GM13976 (cell line): ENCODE data around the gene HPD.
"Not testable (repeated sequence)": the region's sequence is repeated elsewhere in the genome, so short reads cannot be mapped to it uniquely, and the experiment has no call there.

Source experiments
- DNase-seq: peaks from one replicate; pipeline ENCODE4 v3.0.0; 2012; ENCODE audit warnings: low spot score
- in situ Hi-C: fragments of 300-500 bp; cut with MboI; formaldehyde crosslinking; loops from one replicate; pipeline ENCODE4 v1.12.0; 2022; ENCODE audit warnings: low sequenced_read_pairs, mixed read lengths, inconsistent platforms; ENCODE audit not compliant: unreplicated experiment
- TF ChIP-seq, protein P1 (sequence below): IDR thresholded peaks from 2 replicates; pipeline ENCODE4 v1.5.1; 2012; ENCODE audit warnings: borderline replicate concordance, mild to moderate bottlenecking; ENCODE audit not compliant: insufficient read depth; ENCODE audit errors: extremely low read depth, missing control alignments, control extremely low read depth

The HPD gene

DNA sequence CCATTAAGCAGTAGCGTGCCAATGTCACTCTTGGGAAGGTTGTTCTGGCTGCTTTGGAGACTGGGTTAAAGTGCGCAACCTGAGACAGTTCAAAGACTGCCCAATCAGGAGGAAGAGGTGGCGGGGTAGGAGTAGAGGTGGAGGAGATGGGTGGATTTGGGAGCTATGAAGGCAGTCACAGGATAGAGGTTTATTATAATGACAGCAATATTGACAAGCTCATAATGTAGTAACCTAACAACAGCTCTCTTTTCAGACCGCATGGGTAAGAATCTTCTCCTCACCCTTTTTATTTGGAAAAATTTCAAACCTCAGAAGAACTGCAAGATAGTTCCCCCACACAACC is 24.6 kb upstream of the HPD start:
- DNase-seq = no peak
- TF ChIP-seq, protein P1, sequence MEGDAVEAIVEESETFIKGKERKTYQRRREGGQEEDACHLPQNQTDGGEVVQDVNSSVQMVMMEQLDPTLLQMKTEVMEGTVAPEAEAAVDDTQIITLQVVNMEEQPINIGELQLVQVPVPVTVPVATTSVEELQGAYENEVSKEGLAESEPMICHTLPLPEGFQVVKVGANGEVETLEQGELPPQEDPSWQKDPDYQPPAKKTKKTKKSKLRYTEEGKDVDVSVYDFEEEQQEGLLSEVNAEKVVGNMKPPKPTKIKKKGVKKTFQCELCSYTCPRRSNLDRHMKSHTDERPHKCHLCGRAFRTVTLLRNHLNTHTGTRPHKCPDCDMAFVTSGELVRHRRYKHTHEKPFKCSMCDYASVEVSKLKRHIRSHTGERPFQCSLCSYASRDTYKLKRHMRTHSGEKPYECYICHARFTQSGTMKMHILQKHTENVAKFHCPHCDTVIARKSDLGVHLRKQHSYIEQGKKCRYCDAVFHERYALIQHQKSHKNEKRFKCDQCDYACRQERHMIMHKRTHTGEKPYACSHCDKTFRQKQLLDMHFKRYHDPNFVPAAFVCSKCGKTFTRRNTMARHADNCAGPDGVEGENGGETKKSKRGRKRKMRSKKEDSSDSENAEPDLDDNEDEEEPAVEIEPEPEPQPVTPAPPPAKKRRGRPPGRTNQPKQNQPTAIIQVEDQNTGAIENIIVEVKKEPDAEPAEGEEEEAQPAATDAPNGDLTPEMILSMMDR = no peak
- in situ Hi-C loops = no loop called here

DNA sequence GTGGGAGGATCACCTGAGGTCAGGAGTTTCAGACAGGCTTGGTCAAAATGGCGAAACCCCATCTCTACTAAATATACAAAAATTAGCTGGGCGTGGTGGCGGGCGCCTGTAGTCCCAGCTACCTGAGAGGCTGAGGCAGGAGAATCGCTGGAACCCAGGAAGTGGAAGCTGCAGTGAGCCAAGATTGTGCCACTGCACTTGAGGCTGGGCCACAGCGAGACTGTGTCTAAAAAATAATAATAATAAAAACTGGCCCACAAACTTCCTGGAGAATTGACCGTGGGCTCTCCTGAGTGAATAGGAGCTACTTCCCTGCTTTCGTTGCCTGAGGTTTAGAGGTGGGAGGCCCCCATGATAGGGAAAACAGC is 17.4 kb upstream of the HPD start:
- in situ Hi-C loops, DNase-seq: not testable (repeated sequence)

GRCh38 chr12:121875582-121875981 is 16.9 kb upstream of the HPD start:
- TF ChIP-seq, protein P1 = no peak
- in situ Hi-C loops = no loop called here
- DNase-seq = no peak

- in situ Hi-C loops = no loop called here
- no peak for DNase-seq
- TF ChIP-seq, protein P1 = no peak
Observed at GRCh38 chr12:121874071-121874470, 15.4 kb upstream of the HPD start.

DNA sequence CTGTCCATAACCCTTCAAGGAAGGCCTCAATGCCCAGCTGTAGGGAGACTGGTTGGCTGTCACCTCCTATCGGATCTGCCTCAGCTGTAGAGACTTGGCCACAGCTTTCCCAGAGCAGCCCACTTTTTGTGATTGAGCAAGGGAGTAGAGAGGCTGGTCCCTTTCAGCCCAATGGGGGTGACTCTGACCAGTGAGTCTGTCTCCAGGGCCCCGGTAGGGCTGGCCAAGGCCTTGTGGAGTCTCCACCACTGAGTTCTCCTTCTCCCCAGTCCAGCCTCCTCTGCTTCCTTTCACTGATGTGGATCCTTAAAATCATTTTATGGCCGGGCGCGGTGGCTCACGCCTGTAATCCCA is 14.5 kb upstream of the HPD start:
- in situ Hi-C loops = no loop called here
- no peak for DNase-seq
- TF ChIP-seq, protein P1 = no peak

DNA sequence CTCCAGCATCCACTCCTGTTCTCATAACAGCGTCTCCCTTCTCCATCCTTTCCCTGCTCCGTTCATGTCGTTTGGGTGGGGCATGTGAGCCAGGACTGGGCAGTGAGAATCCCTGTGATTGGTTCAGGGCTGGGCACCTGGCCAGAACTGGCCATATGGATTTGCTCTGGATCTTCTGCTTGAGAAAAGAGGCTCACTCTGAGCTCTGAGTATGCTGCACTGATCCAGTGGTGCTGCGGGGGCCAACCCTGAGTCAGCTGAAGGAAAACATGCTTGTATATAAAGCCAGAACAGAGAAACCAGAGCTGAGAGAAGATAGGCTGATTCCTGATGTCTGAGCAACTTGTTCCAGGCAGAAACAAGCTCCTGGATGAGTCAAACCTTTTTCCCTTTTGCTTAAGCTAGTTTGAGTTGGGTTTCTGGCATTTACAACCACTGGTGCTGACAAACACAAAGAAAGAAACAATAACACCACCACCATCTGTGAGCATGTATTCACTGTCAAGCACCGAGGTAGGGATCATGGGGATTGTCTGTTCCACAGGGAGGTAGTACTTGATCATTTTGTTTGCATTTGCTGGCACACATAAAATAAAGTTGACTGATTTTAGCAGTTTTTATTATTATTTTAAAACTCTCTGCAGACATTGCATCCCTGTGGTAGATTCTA is 14.0 kb upstream of the HPD start:
- no peak for DNase-seq
- in situ Hi-C loops = no loop called here

DNA sequence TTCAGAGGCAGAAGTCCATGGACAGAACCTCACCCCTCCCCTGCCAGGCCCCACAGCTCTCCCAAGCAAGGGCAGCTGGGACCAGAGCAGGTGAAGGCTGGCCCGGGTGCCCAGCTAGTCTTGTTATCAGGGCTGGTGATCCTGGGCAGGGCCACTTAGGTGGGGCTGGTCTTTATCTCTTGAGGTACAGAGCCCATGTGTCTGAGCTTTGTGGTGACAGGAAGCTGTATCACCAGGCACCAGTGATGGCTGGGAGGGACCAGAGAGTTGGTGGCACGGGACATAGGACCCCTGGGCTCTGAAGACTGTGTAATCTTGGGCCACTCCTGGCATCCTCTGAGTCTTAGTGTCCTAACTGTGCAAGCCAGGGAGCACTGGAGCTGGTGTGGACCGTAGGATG is 12.8 kb upstream of the HPD start:
- in situ Hi-C loops = no loop called here
- DNase-seq = no peak
- TF ChIP-seq, protein P1 = no peak

More for the DNA sequence above, 14.0 kb upstream of the HPD start:
- TF ChIP-seq, protein P1 = no peak

GRCh38 chr12:121869229-121869628 is 10.6 kb upstream of the HPD start:
- DNase-seq, in situ Hi-C loops: not testable (repeated sequence)
